Spleen (tissue), 11 donors: ENCODE data around the gene TSEN54. TPM values are rescaled to one million over a fixed set of nuclear protein-coding genes. Genes with fewer than 3 reads are reported as not detected.

Experiments used
- DNase-seq: peaks from one replicate; pipeline ENCODE4 v3.0.0-alpha.2; 2020
- H3K27ac ChIP-seq, 8 donors: fragments of 200-600 bp; sonication (generic) in 7 of 8; 1 replicate in 4 of 8; 2 replicates in 4 of 8; pipeline versions ENCODE4 v1.5.0 to v1.8.0; 2016 to 2021; ENCODE audit warnings: inconsistent platforms in 4 of 8, mild to moderate bottlenecking in 4 of 8, moderate library complexity in 1 of 8
- H3K27me3 ChIP-seq, 7 donors: fragments of 200-600 bp; sonication (generic) in 6 of 7; replicated peaks in 1 of 7; 1 replicate in 4 of 7; 2 replicates in 3 of 7; pipeline versions ENCODE4 v1.5.0 to v1.8.0; 2016 to 2021; ENCODE audit warnings: inconsistent platforms in 3 of 7, mild to moderate bottlenecking in 1 of 7
- H3K36me3 ChIP-seq, 6 donors: fragments of 200-600 bp; sonication (generic) in 5 of 6; 1 replicate in 4 of 6; 2 replicates in 2 of 6; pipeline versions ENCODE4 v1.5.0 to v1.8.0; 2016 to 2021; ENCODE audit warnings: inconsistent platforms in 2 of 6
- H3K4me1 ChIP-seq, 6 donors: fragments of 200-600 bp; sonication (generic) in 5 of 6; 1 replicate in 3 of 6; 2 replicates in 3 of 6; pipeline versions ENCODE4 v1.5.0 to v1.8.0; 2016 to 2021; ENCODE audit warnings: inconsistent platforms in 3 of 6
- H3K4me3 ChIP-seq, 8 donors: fragments of 200-600 bp; sonication (generic) in 7 of 8; 1 replicate in 4 of 8; 2 replicates in 4 of 8; pipeline versions ENCODE4 v1.5.0 to v1.8.0; 2016 to 2021; ENCODE audit warnings: inconsistent platforms in 4 of 8, mild to moderate bottlenecking in 4 of 8, moderate library complexity in 2 of 8
- H3K9me3 ChIP-seq, 8 donors: fragments of 200-600 bp; sonication (generic) in 7 of 8; 1 replicate in 4 of 8; 2 replicates in 4 of 8; pipeline versions ENCODE4 v1.5.0 to v1.8.0; 2016 to 2021; ENCODE audit warnings: inconsistent platforms in 4 of 8
- CTCF ChIP-seq, 11 experiments: fragments of 200-600 bp in 7 of 11; fragments of 450-650 bp in 4 of 11; sonication (generic) in 4 of 11; IDR thresholded peaks in 8 of 11; conservative IDR thresholded peaks in 3 of 11; 1 replicate in 7 of 11; 2 replicates in 4 of 11; pipeline versions ENCODE4 v1.4.0 to v1.8.0; 2016 to 2021; ENCODE audit warnings: antibody characterized with exemption in 11 of 11, inconsistent platforms in 4 of 11, mild to moderate bottlenecking in 1 of 11
- POLR2A ChIP-seq, 3 donors: fragments of 450-650 bp; IDR thresholded peaks; one replicate each; pipeline ENCODE4 v1.5.1; 2017; ENCODE audit warnings: antibody characterized with exemption in 3 of 3, mild to moderate bottlenecking in 1 of 3
- POLR2AphosphoS5 ChIP-seq, 3 donors: sonication (generic); formaldehyde crosslinking; IDR thresholded peaks; one replicate each; pipeline ENCODE4 v1.5.1; 2017; ENCODE audit warnings: antibody characterized with exemption in 3 of 3
- WGBS, 5 donors: extraction: QIAGEN DNeasy Blood & Tissue Kit in 3 of 5; methylation state at CpG; one replicate each; pipeline versions ENCODE4 v1.1.5 to v1.1.7; 2013 to 2018; 5-methylcytosine and 5-hydroxymethylcytosine counted together
- intact Hi-C: fragments of 100-400 bp; cut with DNase I; formaldehyde crosslinking; loops from one replicate; pipeline ENCODE4 v1.15.0; 2023; ENCODE audit warnings: low total_unique reads
- polyA plus RNA-seq, 3 donors: library from polyadenylated mRNA; stranded (reverse); fragments of 200-250 nt; gene quantifications; one replicate each; pipeline ENCODE4 v1.2.1, GENCODE V29; 2013
- total RNA-seq, 7 donors: library from RNA; depleted of rRNA in 3 of 7; stranded (reverse); fragments of >200 nt in 3 of 7; fragmentation: NEBNext Ultra II Directional in 4 of 7; extraction: Animal tissue kit (Norgen Biotek cat#: 25700) in 4 of 7; gene quantifications; one replicate each; pipeline versions ENCODE4 v1.1.0 to v1.2.1, GENCODE V29; 2016 to 2021
- donor health status: healthy with polysubstance abuse.
- donor health status: DM: no; HTN: no; CAD: no; lungs with moderate emphysema.
- donor health status: DM: no; HTN: no; CAD: no.
- donor health status: Bipolar disorder and iron deficiency.
- donor health status: healthy.
- donor health status: DM: no; HTN: no; CAD: no.
- donor health status: DM: yes; HTN: yes; CAD: no.

TSEN54 gene
- total and polyA plus RNA-seq, 10 donors: 31.0 to 87.8 (median 42.4) TPM

- Histone ChIP-seq H3K4me1 (peaks cover 0 to 34% (median 22%) of the 10 kb centered on the region in 6 donors), H3K36me3 (peaks cover 0 to 86% (median 28%) of the 10 kb centered on the region in 6 donors), H3K27ac (peak overlapping the region; percentile 61 to 92 (median 78)), H3K9me3 (no peaks in the 10 kb centered on the region), H3K4me3 (peak overlapping the region in 1 of 8 donors; percentile 41), H3K27me3 (no peaks in the 10 kb centered on the region)
- DNase-seq: peak; percentile 92
- intact Hi-C loops: no loop called here
- TF ChIP-seq POLR2A (IDR thresholded peaks at IDR 0.05): no peak
- no peak for TF ChIP-seq CTCF (IDR thresholded peaks at IDR 0.05 in 8 of 11, conservative IDR thresholded peaks at IDR 0.05 in 3 of 11)
- peak; percentile 22 to 74 (median 59) for TF ChIP-seq POLR2AphosphoS5 (IDR thresholded peaks at IDR 0.05)
- WGBS, 5 donors: 7 to 73% (median 65%) methylated on average over 3 to 15 of the region's 15 CpGs
Observed at GRCh38 chr17:75571197-75571884, 55.0 kb downstream of the TSEN54 start.

GRCh38 chr17:75571885-75572215, 55.5 kb downstream of the TSEN54 start:
- Histone ChIP-seq H3K36me3 (peaks cover 0 to 80% (median 28%) of the 10 kb centered on the region in 6 donors), H3K4me1 (peaks cover 0 to 29% (median 20%) of the 10 kb centered on the region in 6 donors), H3K27ac (peak overlapping the region in 5 of 8 donors; percentile 71 to 92 (median 83)), H3K27me3 (no peaks in the 10 kb centered on the region), H3K9me3 (no peaks in the 10 kb centered on the region), H3K4me3 (peak overlapping the region in 1 of 8 donors; percentile 41)
- 88 to 96% (median 93%) methylated on average over 8 to 16 of the region's 16 CpGs for WGBS, 5 donors
- no peak for DNase-seq
- intact Hi-C loops: no loop called here
- TF ChIP-seq POLR2A (IDR thresholded peaks at IDR 0.05) (no peak), CTCF (IDR thresholded peaks at IDR 0.05 in 8 of 11, conservative IDR thresholded peaks at IDR 0.05 in 3 of 11) (no peak), POLR2AphosphoS5 (IDR thresholded peaks at IDR 0.05) (no peak)

- Histone ChIP-seq H3K27ac (no peak overlapping the region), H3K9me3 (no peaks in the 10 kb centered on the region), H3K36me3 (peaks cover 0 to 75% (median 28%) of the 10 kb centered on the region in 6 donors), H3K27me3 (no peaks in the 10 kb centered on the region), H3K4me3 (no peak overlapping the region), H3K4me1 (peaks cover 0 to 24% (median 18%) of the 10 kb centered on the region in 6 donors)
- DNase-seq: no peak
- TF ChIP-seq CTCF (IDR thresholded peaks at IDR 0.05 in 8 of 11, conservative IDR thresholded peaks at IDR 0.05 in 3 of 11) (no peak), POLR2AphosphoS5 (IDR thresholded peaks at IDR 0.05) (peak in 1 of 3 donors; percentile 7), POLR2A (IDR thresholded peaks at IDR 0.05) (no peak)
- intact Hi-C loops: no loop called here
- WGBS, 5 donors: 93 to 96% (median 94%) methylated on average over 17 to 39 of the region's 39 CpGs
Observed at GRCh38 chr17:75572713-75573539, 56.6 kb downstream of the TSEN54 start.

GRCh38 chr17:75573540-75573957, 57.2 kb downstream of the TSEN54 start:
- intact Hi-C loops: no loop called here
- Histone ChIP-seq H3K27ac (no peak overlapping the region), H3K4me1 (peaks cover 0 to 28% (median 18%) of the 10 kb centered on the region in 6 donors), H3K9me3 (no peaks in the 10 kb centered on the region), H3K4me3 (no peak overlapping the region), H3K36me3 (peaks cover 0 to 68% (median 25%) of the 10 kb centered on the region in 6 donors), H3K27me3 (no peaks in the 10 kb centered on the region)
- TF ChIP-seq POLR2AphosphoS5 (IDR thresholded peaks at IDR 0.05) (no peak), CTCF (IDR thresholded peaks at IDR 0.05 in 8 of 11, conservative IDR thresholded peaks at IDR 0.05 in 3 of 11) (no peak), POLR2A (IDR thresholded peaks at IDR 0.05) (no peak)
- no peak for DNase-seq
- 90 to 96% (median 95%) methylated on average over 14 to 16 of the region's 16 CpGs for WGBS, 5 donors
